ENCODE measurements around the gene MCEMP1.

Gene MCEMP1

DNA sequence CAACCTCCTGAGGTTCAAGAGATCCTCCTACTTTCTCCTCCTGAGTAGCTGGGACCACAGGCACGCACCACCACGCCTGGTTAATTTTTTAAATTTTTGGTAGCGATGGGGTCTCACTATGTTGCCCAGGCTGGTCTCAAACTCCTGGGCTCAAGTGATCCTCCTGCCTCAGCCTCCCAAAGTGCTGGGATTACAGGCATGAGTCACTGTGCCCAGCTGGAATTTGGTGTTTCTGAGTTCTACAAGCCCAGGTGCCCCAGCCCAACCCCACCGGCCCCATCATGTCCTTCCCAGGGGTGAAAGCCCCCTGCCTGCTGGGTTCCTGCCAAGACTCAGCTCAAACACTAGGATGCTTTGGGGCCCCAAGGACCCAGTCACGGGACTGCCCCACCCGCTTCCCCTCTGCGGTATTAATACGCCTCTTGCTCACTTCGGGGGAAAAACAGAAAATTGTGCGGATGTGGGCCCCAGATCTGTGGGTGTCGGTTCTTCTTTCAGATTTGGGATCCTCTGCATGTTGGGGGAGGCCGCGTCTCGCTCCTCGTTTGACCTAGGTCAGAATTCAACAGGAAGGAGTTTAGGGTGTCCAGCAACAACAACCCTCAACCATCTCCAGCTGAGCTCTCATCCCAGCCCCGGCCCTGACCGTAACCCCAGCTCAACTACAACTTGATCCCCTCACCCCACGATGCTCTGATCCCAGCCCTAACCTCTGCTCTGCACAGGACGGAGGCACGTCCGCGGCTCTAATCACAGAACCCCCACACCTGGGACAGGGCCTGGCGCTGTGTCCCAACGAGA is 28.7 kb downstream of the MCEMP1 start:
- Mint-ChIP-seq H3K27ac (peak overlapping the region; percentile 97), H3K27me3 (no peaks in the 10 kb centered on the region), H3K4me3 (peak overlapping the region; percentile 71), H3K36me3 (no peaks in the 10 kb centered on the region), H3K4me1 (peaks cover 64% of the 10 kb centered on the region), H3K9me3 (no peaks in the 10 kb centered on the region)
- ATAC-seq (ENCODE audit: low read depth) (peak; percentile 79), DNase-seq (ENCODE audit: low spot score in 2 of 2) (peak; percentile 72 to 86)

DNA sequence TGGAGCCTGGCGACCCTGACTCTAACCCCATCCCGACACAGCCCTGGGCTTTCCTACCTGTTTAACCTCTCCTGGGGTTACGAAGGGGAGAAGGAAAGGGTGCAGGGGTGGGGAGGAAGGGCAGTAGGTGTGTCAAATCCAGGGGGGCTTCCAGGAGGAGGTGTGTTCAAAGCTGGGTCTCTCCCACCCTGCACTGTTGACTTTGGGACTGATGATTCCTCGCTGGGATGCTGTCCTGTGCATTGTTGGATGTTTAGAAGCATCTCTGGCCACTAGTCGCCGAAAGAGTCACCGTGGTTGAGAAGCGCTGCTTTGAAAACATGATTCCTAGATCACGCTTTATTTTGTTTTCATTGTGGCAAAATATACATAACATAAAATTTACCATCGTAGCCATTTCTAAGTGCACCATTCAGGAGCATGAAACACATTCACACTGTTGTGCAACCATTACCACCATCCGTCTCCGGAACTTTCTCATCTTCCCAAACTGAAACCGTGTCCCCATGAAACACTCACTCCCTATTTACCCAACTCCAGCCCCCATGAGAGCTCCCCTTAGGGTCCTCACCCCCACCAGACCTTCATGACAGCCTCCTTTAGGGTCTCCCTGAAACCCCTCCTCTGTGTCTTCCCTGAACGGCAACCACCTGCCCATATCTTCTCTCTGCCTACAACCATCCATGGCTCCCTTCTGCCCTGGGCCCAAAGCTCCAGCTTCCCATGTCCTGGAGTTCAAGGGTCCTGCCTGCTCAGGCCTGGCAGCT is 29.5 kb downstream of the MCEMP1 start:
- H3K27me3 Mint-ChIP-seq = no peaks in the 10 kb centered on the region
- H3K36me3 Mint-ChIP-seq = no peaks in the 10 kb centered on the region
- peak overlapping the region; percentile 97 for H3K27ac Mint-ChIP-seq
- H3K9me3 Mint-ChIP-seq = no peaks in the 10 kb centered on the region
- no peak for DNase-seq (ENCODE audit: low spot score in 2 of 2)
- H3K4me1 Mint-ChIP-seq = peaks cover 63% of the 10 kb centered on the region
- ATAC-seq (ENCODE audit: low read depth) = no peak
- peak overlapping the region; percentile 71 for H3K4me3 Mint-ChIP-seq

DNA sequence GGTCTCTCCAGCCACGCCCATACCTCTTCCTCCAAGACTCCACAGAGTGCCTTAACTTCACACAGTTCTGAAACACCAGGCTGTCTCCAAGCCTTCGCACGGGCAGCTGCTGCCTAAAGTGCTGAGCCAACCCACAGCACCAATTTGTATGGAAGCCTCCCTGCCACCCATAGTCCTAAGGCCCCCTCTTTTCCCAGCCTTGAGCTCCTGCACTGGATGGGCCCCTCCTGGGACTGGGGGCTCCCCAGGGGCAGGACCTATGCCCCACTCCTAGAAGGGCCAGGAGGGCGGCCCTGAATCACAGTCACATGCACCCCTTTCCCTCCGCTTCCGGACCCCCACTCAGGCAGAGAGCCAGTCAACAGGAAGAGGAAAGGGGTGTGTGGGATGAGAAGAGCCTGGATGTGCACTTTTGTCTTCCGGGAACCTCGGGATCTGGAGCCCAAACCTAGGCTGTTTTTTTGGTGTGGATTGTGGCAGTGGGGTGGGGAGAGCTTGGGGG is 30.1 kb downstream of the MCEMP1 start:
- Mint-ChIP-seq H3K4me1 (peaks cover 57% of the 10 kb centered on the region), H3K9me3 (no peaks in the 10 kb centered on the region), H3K27me3 (no peaks in the 10 kb centered on the region), H3K36me3 (no peaks in the 10 kb centered on the region), H3K4me3 (peak overlapping the region; percentile 71), H3K27ac (peak overlapping the region; percentile 97)
- DNase-seq (ENCODE audit: low spot score in 2 of 2) (no peak), ATAC-seq (ENCODE audit: low read depth) (no peak)

DNA sequence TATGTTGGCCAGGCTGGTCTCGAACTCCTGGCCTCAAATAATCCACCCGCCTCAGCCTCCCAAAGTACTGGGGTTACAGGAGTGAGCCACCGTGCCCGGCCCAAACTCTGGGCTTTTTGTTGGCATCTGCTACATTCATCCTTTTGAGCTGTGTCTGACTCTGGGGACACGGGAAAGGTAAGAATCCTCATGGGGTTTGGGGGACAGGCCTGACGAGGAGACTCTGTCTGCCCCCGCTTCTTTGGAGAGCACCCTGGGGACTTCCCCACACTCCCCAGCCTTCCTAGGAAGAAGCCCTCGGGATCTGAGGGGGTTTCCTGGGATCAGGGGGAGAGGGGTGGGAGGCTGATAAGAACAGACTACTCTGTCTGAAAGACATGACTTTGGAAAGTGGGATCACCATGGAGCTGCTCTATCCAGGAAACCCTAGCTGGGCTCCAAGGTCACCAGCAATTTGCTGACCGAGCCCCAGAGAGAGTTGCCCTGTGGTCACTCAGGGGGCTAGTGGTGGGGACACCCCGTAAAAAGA is 33.1 kb downstream of the MCEMP1 start:
- Mint-ChIP-seq H3K9me3 (no peaks in the 10 kb centered on the region), H3K27me3 (no peaks in the 10 kb centered on the region), H3K4me3 (no peak overlapping the region), H3K27ac (peak overlapping the region; percentile 7), H3K4me1 (peaks cover 41% of the 10 kb centered on the region), H3K36me3 (no peaks in the 10 kb centered on the region)
- ATAC-seq (ENCODE audit: low read depth) = no peak
- DNase-seq (ENCODE audit: low spot score in 2 of 2) = no peak

DNA sequence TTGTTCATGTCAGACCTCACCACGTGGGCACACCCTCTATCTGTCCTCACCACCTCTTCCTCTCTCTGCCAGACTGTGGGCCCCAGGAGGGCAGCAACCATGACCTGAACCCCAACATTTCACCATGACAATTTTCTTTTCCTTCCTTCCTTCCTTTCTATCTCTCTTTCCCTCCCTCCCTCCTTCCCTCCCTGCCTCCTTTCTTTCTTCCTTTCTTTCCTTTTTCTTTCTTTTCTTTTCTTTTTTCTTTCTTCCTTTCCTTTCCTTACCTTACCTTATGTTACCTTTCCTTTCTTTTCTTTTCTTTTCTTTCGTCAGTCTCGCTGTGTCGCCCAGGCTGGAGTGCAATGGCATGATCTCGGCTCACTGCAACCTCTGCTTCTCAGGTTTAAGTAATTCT is 33.7 kb downstream of the MCEMP1 start:
- no peak for DNase-seq (ENCODE audit: low spot score in 2 of 2)
- no peaks in the 10 kb centered on the region for H3K9me3 Mint-ChIP-seq
- H3K27ac Mint-ChIP-seq = peak overlapping the region; percentile 46
- H3K4me3 Mint-ChIP-seq = peak overlapping the region; percentile 3
- H3K4me1 Mint-ChIP-seq = peaks cover 38% of the 10 kb centered on the region
- ATAC-seq (ENCODE audit: low read depth) = no peak
- H3K36me3 Mint-ChIP-seq = no peaks in the 10 kb centered on the region
- H3K27me3 Mint-ChIP-seq = no peaks in the 10 kb centered on the region

DNA sequence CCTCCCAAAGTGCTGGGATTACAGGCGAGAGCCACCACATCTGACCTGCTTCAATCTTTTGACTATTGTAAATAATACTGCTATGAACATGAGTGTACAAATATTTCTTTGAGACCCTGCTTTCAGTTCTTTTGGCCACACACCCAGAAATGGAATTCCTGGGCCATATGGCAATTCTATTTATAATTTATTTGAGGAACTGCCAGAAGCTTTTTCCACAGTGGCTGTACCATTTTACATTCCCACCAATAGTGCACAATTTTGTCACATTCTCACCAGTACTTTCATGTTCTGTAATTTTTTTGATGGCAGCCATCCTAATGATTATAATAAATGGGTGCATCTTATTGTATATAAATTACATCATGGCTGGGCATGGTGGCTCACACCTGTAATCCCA is 38.8 kb downstream of the MCEMP1 start:
- Mint-ChIP-seq H3K9me3 (no peaks in the 10 kb centered on the region), H3K4me3 (no peak overlapping the region), H3K36me3 (peaks cover 3% of the 10 kb centered on the region), H3K27ac (peak overlapping the region; percentile 45), H3K27me3 (no peaks in the 10 kb centered on the region), H3K4me1 (peaks cover 21% of the 10 kb centered on the region)
- no peak for DNase-seq (ENCODE audit: low spot score in 2 of 2)
- no peak for ATAC-seq (ENCODE audit: low read depth)

DNA sequence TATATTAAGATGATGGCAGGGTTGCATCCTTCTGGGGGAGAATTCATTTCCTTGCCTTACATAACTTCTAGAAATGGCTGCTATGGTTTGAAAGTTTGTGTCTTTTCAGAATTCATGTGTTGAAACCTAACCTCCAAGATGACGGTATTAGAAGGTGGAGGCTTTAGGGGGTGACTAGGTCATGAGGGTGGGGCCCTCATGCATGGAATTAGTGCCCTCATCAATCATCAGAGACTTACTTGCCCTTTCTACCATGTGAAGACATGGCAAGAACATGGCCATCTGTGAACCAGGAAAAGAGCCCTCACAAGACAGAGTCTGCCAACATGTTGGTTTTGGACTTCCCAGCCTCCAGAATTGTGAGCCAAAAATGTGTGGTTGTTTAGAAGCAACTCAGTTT is 39.9 kb downstream of the MCEMP1 start:
- Mint-ChIP-seq H3K27me3 (no peaks in the 10 kb centered on the region), H3K27ac (no peak overlapping the region), H3K4me3 (no peak overlapping the region), H3K9me3 (no peaks in the 10 kb centered on the region), H3K36me3 (peaks cover 3% of the 10 kb centered on the region), H3K4me1 (peaks cover 19% of the 10 kb centered on the region)
- DNase-seq (ENCODE audit: low spot score in 2 of 2) = no peak
- no peak for ATAC-seq (ENCODE audit: low read depth)

DNA sequence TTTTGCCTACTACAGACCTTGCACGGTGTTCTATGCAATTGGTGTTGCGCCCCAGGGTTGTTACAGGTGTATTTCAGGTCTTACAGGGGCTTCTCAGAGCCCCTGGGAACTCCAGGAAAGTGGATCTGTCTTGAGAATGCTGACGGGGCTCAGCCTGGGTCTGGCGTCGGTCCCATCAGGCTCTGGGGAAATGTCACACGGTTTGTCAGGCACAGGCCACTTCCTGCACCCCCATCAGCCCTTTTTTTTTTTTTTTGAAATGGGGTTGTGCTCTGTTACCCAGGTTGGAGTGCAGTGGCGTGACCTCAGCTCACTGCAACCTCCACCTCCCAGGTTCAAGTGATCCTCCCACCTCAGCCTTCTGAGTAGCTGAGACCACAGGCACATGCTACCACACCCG is 41.8 kb downstream of the MCEMP1 start:
- H3K4me1 Mint-ChIP-seq = peaks cover 28% of the 10 kb centered on the region
- no peaks in the 10 kb centered on the region for H3K9me3 Mint-ChIP-seq
- DNase-seq (ENCODE audit: low spot score in 2 of 2) (no peak), ATAC-seq (ENCODE audit: low read depth) (peak; percentile 85)
- H3K27me3 Mint-ChIP-seq = no peaks in the 10 kb centered on the region
- peak overlapping the region; percentile 37 for H3K4me3 Mint-ChIP-seq
- peak overlapping the region; percentile 76 for H3K27ac Mint-ChIP-seq
- peaks cover 3% of the 10 kb centered on the region for H3K36me3 Mint-ChIP-seq

DNA sequence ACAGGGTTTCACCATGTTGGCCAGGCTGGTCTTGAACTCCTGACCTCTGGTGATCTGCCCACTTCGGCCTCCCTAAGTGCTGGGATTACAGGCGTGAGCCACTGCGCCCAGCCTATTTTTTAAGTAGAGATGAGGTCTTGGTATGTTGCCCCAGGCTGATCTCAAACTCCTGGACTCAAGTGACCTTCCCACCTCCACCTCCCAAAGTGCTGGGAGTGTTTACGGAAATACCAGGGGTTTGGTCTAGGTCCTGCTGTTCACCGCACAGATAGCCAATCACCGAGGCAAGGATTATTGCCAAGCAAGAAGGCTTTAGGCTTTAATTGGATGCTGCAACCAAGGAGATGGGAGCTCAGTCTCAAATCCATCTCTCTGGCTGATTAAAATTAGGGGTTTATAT is 43.5 kb downstream of the MCEMP1 start:
- H3K9me3 Mint-ChIP-seq = no peaks in the 10 kb centered on the region
- DNase-seq (ENCODE audit: low spot score in 2 of 2) (no peak), ATAC-seq (ENCODE audit: low read depth) (no peak)
- H3K27ac Mint-ChIP-seq = no peak overlapping the region
- H3K4me3 Mint-ChIP-seq = no peak overlapping the region
- peaks cover 21% of the 10 kb centered on the region for H3K4me1 Mint-ChIP-seq
- H3K36me3 Mint-ChIP-seq = peaks cover 3% of the 10 kb centered on the region
- H3K27me3 Mint-ChIP-seq = no peaks in the 10 kb centered on the region

DNA sequence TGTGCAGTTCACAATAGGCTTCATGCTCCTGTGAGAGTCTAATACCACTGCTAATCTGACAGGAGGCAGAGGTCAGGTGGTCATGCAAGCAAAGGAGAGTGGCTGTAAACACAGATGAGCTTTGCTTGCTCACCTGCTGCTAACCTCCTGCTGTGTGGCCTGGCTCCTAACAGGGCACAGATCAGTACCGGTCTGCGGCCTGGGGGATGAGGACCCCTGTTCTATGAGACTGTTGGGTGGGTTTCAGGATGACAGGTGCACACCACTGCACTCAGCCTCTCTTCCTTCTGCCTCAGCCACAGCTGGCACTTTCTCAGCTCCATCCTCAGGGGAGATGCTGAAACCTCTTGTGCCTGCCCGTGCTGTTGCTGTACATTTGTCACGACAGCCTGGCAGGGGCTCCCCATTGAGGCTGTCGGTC is 45.4 kb downstream of the MCEMP1 start:
- ATAC-seq (ENCODE audit: low read depth) = no peak
- no peak overlapping the region for H3K27ac Mint-ChIP-seq

DNA sequence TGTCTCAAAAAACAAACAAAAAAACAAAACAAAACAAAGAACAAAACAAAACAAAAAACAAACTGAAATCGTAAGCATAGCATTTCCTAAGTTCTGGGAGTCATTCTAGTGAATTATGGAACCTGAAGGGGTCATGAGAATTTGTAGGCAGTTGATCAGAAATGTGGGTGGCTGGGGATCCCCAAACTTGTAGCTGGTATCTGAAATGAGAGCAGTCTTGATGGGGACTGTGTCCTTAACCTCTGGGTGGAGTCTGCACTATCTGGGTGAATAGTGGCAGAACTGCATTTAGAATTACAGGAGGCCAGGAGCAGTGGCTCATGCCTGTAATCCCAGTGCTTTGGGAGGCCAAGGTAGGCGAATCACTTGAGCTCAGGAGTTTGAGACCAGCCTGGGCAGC is 48.9 kb downstream of the MCEMP1 start:
- H3K27me3 Mint-ChIP-seq = peaks cover 18% of the 10 kb centered on the region
- H3K9me3 Mint-ChIP-seq = no peaks in the 10 kb centered on the region
- H3K4me3 Mint-ChIP-seq = no peak overlapping the region
- ATAC-seq (ENCODE audit: low read depth) (no peak), DNase-seq (ENCODE audit: low spot score in 2 of 2) (no peak)
- H3K4me1 Mint-ChIP-seq = peaks cover 20% of the 10 kb centered on the region
- peaks cover 3% of the 10 kb centered on the region for H3K36me3 Mint-ChIP-seq
- no peak overlapping the region for H3K27ac Mint-ChIP-seq

More for the DNA sequence above, 45.4 kb downstream of the MCEMP1 start:
- Mint-ChIP-seq H3K4me1 (peaks cover 15% of the 10 kb centered on the region), H3K27me3 (peaks cover under 1% of the 10 kb centered on the region), H3K4me3 (no peak overlapping the region), H3K9me3 (no peaks in the 10 kb centered on the region), H3K36me3 (no peaks in the 10 kb centered on the region)
- no peak for DNase-seq (ENCODE audit: low spot score in 2 of 2)

DNA sequence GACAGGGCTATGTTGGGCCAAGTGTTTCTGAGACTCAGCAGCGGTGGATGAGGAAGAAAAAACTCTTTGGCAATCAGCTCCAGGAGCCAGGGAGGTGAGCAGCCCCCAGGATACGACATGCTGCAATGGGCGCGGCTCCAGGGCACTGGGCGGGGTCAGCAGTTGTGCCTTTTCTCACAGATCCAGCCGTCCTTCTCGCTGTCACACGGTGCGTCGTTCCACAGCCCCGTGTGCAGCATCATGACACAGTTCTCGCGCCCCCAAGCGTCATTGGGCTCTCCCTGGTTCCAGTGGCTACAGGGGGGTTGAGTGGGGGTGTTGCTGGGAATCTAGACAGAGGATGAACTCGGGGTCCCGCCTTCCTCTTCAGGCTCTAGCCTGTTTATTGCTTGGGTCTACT is 52.3 kb downstream of the MCEMP1 start:
- peak; percentile 68 for ATAC-seq (ENCODE audit: low read depth)
- Mint-ChIP-seq H3K27ac (peak overlapping the region; percentile 75), H3K36me3 (peaks cover 3% of the 10 kb centered on the region), H3K4me1 (peaks cover 13% of the 10 kb centered on the region), H3K4me3 (peak overlapping the region; percentile 66), H3K9me3 (no peaks in the 10 kb centered on the region), H3K27me3 (peaks cover 20% of the 10 kb centered on the region)
- DNase-seq (ENCODE audit: low spot score in 2 of 2) = no peak

Data from memory B cell (primary cell).